ENCODE data around the gene FNDC11.

DNA sequence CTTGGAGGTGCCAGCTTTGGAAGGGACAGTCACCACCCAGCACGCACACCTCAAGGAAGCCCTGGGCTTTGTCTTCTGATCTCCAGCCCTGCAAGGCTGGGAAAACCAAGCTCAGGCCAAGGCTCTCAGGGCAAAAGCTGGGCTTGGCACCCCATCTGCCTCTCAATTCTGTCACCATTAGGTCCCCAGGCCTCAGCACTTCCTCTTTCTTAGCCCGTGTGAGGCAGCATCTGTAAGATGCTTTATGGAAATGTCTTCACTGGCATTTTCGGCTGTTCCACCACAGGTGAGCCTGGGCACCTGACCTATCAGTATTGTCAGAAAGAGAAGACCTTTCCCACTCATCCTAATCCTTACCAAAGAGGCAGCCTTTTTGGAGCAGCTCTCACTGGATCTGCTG lies 48.4 kb downstream of the FNDC11 start:
- TF ChIP-seq, protein P1, sequence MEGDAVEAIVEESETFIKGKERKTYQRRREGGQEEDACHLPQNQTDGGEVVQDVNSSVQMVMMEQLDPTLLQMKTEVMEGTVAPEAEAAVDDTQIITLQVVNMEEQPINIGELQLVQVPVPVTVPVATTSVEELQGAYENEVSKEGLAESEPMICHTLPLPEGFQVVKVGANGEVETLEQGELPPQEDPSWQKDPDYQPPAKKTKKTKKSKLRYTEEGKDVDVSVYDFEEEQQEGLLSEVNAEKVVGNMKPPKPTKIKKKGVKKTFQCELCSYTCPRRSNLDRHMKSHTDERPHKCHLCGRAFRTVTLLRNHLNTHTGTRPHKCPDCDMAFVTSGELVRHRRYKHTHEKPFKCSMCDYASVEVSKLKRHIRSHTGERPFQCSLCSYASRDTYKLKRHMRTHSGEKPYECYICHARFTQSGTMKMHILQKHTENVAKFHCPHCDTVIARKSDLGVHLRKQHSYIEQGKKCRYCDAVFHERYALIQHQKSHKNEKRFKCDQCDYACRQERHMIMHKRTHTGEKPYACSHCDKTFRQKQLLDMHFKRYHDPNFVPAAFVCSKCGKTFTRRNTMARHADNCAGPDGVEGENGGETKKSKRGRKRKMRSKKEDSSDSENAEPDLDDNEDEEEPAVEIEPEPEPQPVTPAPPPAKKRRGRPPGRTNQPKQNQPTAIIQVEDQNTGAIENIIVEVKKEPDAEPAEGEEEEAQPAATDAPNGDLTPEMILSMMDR (IDR thresholded peaks at IDR 0.05), result no peak
- TF ChIP-seq POLR2A (IDR thresholded peaks at IDR 0.05), result no peak
